Epidermal melanocyte (primary cell): Measurements from ENCODE around the gene STEAP1B.

ENCODE experiments used
- DNase-seq: peaks from one replicate; pipeline ENCODE4 v3.0.0; 2011; ENCODE audit warnings: low spot score; ENCODE audit not compliant: insufficient read length

STEAP1B gene

DNA sequence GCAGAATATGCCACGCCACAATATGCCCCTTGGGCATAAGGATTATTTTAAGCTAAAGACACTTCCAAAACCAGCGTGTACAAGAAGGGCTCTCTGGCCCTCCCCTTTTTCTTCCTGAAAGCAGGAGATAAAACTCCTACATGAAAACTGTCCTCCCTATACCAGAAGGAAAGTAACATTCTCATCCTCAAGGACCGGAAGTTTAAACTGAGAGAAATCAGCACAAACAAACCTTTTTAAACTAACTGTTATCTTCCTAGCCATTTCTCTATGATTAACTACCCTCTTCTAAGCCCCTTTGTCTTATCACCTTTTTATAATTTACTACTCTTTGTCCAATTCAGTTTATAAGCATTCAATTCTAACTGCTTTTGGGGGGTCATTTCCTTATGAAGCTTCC is 126.6 kb downstream of the STEAP1B start:
- DNase-seq: no peak

DNA sequence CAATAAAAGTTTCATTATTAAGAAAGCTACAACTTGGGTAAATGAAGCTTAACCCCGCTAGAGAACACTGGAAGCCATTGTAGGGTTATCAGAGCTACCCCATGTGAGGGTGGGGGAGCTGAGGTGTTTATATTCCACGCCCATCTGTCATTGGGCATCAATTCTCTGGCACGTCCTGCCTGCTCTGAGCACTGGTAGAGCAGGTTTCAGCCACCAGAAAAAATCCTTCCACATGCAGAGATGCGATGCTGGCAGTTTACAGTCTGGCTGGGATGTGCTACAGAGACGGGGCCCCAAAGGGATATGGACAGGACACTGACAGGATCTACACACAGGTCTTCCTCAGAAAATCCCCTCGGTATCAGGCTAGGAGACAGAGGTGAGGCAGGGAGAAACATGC is 127.1 kb downstream of the STEAP1B start:
- DNase-seq: no peak

DNA sequence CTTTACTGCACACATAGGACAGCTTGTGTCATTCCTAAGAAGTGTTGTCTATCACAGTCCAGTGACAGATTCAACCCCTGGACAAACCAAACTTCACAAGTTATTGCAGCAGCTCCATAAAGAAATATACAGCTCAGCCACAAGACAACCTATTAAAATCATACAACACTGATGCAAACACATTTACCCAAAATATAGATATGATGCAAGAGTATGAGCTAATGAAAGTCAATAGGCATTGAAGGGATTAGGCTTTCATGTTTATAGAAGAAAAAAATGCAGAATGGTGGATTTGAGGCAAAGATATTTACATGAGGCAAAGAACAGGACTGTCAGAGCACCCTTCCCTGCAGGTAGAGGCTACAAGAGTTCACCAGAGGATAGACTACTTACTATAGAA is 128.1 kb downstream of the STEAP1B start:
- DNase-seq: no peak
